AML-193 (cell line): ENCODE measurements around the gene MAP2K3.
"Not testable (repeated sequence)": the region's sequence is repeated elsewhere in the genome, so short reads cannot be mapped to it uniquely, and the experiment has no call there.

ENCODE experiments used
- DNase-seq, 2 experiments: peaks; one replicate each; lab custom pipeline; 2025; lab: John Stamatoyannopoulos, UW

MAP2K3 gene

DNA sequence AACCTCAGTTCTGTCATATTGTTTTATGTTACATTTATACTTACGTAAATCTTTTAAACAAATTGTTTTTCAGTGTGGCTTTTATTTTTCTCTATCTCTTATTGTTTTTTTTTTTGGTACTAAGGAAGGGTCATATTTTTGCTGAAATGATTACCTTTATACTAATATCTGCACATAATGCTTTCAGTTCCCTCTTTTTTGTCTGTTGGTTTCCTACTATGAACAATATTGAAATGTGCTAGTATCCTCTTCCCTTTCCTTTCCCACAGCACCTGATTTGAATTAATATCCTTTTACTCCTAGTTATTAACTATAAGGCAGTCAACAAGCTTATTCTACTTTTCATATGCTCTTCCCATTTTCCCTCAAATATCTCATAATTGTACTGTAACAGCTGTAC lies 43.4 kb downstream of the MAP2K3 start:
- DNase-seq: not testable (repeated sequence)

DNA sequence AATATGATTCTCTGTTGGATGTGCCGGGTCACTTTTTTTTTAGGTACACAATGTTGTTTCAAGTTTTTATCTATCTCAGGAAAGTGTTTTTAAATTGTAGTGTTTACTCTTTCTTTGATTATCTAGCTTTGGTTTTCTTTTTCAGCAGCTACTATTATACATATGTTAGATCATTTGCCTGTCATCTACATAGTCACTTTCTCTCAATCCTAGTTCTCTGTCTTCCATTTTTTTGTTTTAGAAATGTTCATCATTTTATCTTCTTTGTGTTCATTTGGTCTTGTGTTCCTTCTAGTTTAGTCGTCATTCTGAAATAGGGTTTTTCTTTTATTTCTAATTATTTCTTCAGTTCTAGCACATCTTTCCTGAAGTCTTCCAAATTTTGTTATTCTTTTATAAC lies 44.3 kb downstream of the MAP2K3 start:
- not testable (repeated sequence) for DNase-seq

GRCh38 chr17:21330436-21331160 lies 46.1 kb downstream of the MAP2K3 start:
- DNase-seq: no peak

- not testable (repeated sequence) for DNase-seq
Observed at GRCh38 chr17:21336541-21337294, 52.2 kb downstream of the MAP2K3 start.

DNA sequence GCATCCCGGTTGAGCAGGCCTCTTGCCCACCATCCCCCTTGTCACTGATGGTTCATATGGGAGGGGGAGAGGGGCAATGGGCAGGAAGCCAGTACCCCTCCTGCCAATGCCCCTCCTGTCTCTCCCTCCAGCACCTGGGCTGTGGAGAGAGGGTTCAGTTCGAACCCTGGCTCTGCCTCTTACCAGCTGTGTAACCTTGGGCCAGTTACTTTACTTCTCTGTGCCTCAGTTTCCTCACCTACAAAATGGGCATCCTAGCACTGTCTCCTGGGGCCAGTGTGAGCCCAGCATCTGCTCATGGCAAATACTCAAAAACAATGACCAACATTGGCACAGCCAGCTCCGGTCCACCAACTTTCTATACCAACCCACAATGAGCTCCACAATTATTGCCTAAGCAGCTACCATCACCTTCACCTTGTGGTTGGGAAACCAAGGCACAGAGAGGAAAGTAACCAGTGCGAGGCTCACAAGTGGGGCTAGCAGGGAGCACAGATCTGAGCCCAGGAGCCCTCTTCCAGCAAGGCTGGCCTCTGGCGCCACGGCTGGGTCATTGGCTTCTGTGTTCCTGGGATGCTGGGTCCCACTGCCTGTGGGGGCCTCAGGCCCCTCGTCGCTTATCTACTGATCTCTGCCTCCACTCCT lies 53.6 kb downstream of the MAP2K3 start:
- DNase-seq: not testable (repeated sequence)

DNA sequence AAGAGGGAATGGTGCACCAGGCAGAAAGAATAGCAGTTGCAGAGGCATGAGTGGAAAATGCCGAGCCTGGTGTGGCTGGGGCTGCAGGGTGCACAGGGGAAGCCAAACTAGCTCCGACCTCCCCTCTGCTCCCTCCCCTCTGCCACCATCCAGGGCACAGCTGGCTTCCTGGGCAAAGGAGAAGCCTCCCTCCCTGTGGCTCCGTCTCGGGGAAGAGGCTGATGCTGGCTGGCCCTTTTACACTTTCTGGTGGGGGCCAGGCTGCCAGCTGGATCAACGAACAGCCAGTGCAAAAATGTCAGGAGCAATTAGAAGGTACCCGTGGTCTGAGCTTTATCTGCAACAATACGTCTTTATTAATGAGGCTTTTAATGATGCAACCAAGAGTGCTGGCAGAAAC lies 54.5 kb downstream of the MAP2K3 start:
- DNase-seq: no peak

GRCh38 chr17:21339571-21339970 lies 55.1 kb downstream of the MAP2K3 start:
- DNase-seq: not testable (repeated sequence)

DNA sequence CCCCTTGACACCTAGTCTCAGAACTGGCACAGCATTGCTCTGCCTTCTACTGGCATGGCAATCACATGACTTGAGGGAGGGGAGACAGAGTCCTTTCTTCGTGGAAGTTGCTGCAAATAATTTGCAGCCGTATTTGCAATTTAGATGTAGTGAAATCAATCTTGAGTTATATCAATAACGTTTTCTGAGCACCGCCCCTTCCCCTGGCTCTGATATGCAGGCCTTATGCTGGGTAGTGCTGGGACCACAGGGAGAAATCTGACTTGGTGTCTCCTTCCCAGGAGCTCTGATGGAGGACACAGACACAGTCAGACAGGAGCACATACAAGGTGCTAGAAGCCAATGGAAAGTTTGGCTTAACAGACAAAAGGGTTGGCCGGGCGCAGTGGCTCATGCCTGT lies 55.9 kb downstream of the MAP2K3 start:
- not testable (repeated sequence) for DNase-seq

GRCh38 chr17:21341279-21341678 lies 56.8 kb downstream of the MAP2K3 start:
- DNase-seq: not testable (repeated sequence)

GRCh38 chr17:21341925-21342540 lies 57.5 kb downstream of the MAP2K3 start:
- DNase-seq: not testable (repeated sequence)

- not testable (repeated sequence) for DNase-seq
Observed at GRCh38 chr17:21343061-21343949, 58.8 kb downstream of the MAP2K3 start.

- DNase-seq: not testable (repeated sequence)
Observed at GRCh38 chr17:21344801-21345200, 60.3 kb downstream of the MAP2K3 start.

GRCh38 chr17:21345236-21345635 lies 60.7 kb downstream of the MAP2K3 start:
- DNase-seq: no peak

DNA sequence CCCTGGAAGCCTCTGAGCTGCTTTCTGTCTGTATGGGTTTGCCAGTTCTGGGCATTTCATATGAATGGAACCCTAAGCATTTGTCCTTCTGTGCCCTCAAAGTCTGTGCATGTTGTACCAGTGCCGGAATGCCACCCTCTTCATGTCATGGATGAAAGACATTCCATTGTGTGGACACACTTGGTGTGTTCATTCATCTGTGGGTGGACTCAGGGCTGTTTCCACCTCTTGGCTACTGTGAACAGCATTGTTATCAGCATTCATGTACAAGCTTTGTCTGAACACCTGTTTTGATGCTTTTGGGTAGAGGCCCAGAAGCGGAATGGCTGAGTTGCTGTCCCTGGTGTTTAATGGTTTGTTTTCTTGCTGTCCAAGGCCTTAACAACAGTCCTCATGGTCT lies 61.6 kb downstream of the MAP2K3 start:
- DNase-seq: not testable (repeated sequence)

DNA sequence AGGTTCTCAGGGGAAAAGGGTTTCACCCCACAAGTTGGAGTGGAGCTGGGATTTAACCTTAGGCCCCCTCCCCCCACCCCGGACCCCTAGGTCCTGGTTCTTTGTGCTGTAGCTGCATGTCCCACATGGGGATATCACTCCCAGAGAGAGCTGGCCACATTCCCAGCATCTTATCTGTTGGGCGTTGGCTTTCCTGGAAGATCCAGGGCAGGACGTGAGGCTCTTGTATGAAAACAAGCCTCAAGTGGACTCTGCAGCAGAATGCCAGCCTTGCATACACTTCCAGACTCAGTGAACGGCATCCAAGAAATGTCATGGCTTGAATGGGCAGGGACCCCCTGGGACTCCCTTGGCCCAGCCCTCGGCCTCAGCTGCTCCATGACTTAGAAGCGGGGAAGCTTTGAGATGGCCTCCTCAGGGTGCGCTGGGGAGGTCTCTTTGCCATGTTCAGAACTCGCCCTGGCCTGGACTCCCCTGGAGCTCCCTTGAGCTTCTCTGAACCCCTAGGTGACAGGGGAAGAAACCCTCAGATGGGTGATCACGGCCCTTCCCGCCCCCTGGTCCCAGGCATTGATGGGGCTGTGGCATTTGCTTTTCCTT lies 62.2 kb downstream of the MAP2K3 start:
- not testable (repeated sequence) for DNase-seq

DNA sequence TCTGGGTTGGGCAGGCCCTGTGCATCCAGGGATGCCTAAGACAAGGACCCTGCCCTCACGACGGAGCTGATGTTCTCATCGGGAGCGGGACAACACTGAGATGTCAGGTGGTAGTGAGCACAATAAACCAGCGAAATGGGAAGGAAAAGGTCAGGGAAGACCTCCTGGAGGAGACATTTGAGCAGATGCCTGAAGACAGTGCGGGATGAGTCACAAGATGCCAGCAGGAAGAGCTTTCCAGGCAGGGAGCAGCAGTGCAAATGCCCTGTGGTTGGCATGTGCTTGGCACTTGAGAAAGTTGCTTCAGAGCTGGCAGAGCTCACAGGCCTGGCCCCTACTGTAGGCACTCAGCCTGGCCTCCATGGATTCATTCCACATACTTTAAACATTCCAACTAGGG lies 63.1 kb downstream of the MAP2K3 start:
- not testable (repeated sequence) for DNase-seq

DNA sequence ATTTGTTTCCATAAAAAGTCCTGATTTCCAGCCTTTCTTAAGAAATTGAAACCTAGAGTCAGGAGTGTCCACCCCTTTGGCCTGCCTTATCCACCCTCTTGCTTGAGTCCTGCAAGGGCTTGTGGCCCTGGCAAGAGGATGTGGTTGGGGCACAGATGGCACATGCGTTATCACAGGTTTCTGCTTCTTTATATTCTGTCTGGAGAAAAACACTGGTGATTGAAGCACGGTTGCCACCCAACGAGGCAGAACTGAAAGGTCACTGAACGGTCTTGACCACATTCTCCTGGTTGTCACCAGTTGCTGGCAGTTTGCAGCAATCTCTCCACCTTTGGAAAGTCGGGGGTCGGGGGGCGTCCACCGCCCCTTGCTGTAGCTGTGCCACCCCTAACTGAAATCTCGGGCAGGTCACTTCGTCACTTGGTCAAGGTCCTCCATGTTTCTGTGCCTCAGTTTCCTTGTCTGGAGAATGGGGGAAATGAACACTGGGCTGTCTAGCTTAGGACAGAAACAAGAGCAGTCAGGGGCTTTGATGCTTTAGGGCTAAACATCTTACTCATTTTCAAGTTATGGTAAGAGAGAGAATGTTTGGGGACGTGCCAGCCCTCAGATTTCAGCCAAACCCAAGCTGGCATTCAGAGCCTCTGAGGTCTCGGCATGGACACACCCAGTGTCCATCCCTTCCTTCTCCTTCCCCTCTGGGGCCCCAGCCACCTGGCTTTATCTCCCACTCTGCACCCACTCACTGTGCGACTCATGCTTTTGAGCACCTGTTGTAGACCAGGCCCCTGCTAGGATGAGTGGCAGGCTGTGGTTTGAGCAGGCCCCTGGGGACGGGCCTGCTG lies 63.8 kb downstream of the MAP2K3 start:
- DNase-seq: not testable (repeated sequence)

GRCh38 chr17:21348926-21349261 lies 64.4 kb downstream of the MAP2K3 start:
- DNase-seq: not testable (repeated sequence)

DNA sequence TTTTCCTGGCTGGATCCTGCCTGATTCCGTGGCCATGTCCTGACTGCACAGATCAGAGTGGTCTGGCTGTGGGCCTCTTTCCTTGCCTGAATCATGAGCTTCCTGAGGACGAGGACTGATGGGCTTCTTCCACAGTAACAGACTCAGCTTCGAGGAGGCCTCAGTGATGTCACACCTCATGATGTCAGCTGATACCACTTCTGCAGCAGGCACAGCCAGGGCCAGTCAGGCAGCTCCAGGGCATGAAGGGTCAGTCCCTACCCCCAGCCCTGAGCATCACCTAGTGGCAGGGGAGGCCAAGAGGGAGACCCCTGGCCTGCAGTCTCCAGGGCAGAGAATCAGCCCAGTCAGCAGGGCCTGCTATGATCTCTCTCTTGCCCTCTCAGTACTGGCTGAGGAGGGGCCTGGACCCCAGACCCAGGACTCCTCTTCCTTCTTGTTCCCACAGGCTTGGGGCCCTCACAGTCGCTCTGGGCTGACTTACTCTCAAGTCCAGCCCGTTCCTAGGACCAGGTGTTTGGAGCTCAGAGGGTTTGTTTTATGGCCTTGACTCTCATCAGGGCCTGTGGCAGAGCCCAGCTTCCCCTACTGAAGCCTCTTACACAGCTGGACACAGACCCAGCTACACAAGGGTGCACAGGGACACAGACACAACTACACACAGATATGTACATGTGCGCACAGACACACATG lies 65.0 kb downstream of the MAP2K3 start:
- not testable (repeated sequence) for DNase-seq
